Measurements from ENCODE around the gene LUC7L2.
"Not testable (repeated sequence)": the region's sequence is repeated elsewhere in the genome, so short reads cannot be mapped to it uniquely, and the experiment has no call there.

LUC7L2 gene

GRCh38 chr7:139357729-139358506, 1.8 kb upstream of the LUC7L2 start:
- not testable (repeated sequence) for DNase-seq

- peak; percentile 24 for DNase-seq
Measured at GRCh38 chr7:139358541-139359365, 941 bp upstream of the LUC7L2 start.

GRCh38 chr7:139360210-139360947, 685 bp downstream of the LUC7L2 start:
- DNase-seq, result peak; percentile 93

- DNase-seq, result no peak
Measured at GRCh38 chr7:139360948-139361307, 1.2 kb downstream of the LUC7L2 start.

- no peak for DNase-seq
Measured at GRCh38 chr7:139361523-139361922, 1.8 kb downstream of the LUC7L2 start.

- DNase-seq, result peak; percentile 27
Measured at GRCh38 chr7:139362302-139362701, 2.6 kb downstream of the LUC7L2 start.

GRCh38 chr7:139362981-139363380, 3.3 kb downstream of the LUC7L2 start:
- no peak for DNase-seq

GRCh38 chr7:139365336-139365735, 5.6 kb downstream of the LUC7L2 start:
- no peak for DNase-seq

GRCh38 chr7:139366400-139366799, 6.7 kb downstream of the LUC7L2 start:
- DNase-seq, result no peak

GRCh38 chr7:139367438-139368155, 7.9 kb downstream of the LUC7L2 start:
- no peak for DNase-seq

GRCh38 chr7:139370301-139370942, 10.7 kb downstream of the LUC7L2 start:
- no peak for DNase-seq

GRCh38 chr7:139370943-139371313, 11.2 kb downstream of the LUC7L2 start:
- no peak for DNase-seq

- DNase-seq, result no peak
Measured at GRCh38 chr7:139374246-139374645, 14.6 kb downstream of the LUC7L2 start.

- no peak for DNase-seq
Measured at GRCh38 chr7:139382439-139382838, 22.7 kb downstream of the LUC7L2 start.

GRCh38 chr7:139384611-139385010, 24.9 kb downstream of the LUC7L2 start:
- no peak for DNase-seq

- DNase-seq, result peak; percentile 4
Measured at GRCh38 chr7:139387594-139387993, 27.9 kb downstream of the LUC7L2 start.

- DNase-seq, result no peak
Measured at GRCh38 chr7:139389091-139389490, 29.4 kb downstream of the LUC7L2 start.

GRCh38 chr7:139389774-139390173, 30.1 kb downstream of the LUC7L2 start:
- no peak for DNase-seq

- no peak for DNase-seq
Measured at GRCh38 chr7:139393621-139394211, 34.0 kb downstream of the LUC7L2 start.

GRCh38 chr7:139394540-139394939, 34.8 kb downstream of the LUC7L2 start:
- DNase-seq, result no peak

- DNase-seq, result no peak
Measured at GRCh38 chr7:139396323-139396951, 36.7 kb downstream of the LUC7L2 start.

Measured in DMS79 (cell line).